ENCODE results near the gene TANGO6. TPM values are rescaled to one million over a fixed set of nuclear protein-coding genes. Genes with fewer than 3 reads are reported as not detected.

TANGO6 gene
- polyA plus RNA-seq, 1 experiment: 14.6 TPM

GRCh38 chr16:68992521-68992920 lies 149.2 kb downstream of the TANGO6 start:
- no peak overlapping the region for H3K4me3 ChIP-seq (ENCODE audit: low read depth, low read length)
- ChIA-PET CTCF (interaction anchor here (0.6 to 0.7 kb wide), 2 partner anchors 83 to 208 kb away, joined by 3 read pairs; no protein-coding TSS in a partner anchor), POLR2A (no interaction called here)
- H3K36me3 ChIP-seq (ENCODE audit: control insufficient read depth, insufficient read depth, low read length): no peaks in the 10 kb centered on the region
- TF ChIP-seq, protein P1, sequence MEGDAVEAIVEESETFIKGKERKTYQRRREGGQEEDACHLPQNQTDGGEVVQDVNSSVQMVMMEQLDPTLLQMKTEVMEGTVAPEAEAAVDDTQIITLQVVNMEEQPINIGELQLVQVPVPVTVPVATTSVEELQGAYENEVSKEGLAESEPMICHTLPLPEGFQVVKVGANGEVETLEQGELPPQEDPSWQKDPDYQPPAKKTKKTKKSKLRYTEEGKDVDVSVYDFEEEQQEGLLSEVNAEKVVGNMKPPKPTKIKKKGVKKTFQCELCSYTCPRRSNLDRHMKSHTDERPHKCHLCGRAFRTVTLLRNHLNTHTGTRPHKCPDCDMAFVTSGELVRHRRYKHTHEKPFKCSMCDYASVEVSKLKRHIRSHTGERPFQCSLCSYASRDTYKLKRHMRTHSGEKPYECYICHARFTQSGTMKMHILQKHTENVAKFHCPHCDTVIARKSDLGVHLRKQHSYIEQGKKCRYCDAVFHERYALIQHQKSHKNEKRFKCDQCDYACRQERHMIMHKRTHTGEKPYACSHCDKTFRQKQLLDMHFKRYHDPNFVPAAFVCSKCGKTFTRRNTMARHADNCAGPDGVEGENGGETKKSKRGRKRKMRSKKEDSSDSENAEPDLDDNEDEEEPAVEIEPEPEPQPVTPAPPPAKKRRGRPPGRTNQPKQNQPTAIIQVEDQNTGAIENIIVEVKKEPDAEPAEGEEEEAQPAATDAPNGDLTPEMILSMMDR (IDR thresholded peaks at IDR 0.05; ENCODE audit: insufficient read depth, low read depth, low read length): no peak
- peak; percentile 19 for DNase-seq (ENCODE audit: low read depth)
- H3K27me3 ChIP-seq (ENCODE audit: control insufficient read depth, insufficient read depth, low read length): no peaks in the 10 kb centered on the region

GRCh38 chr16:68993456-68993855 lies 150.1 kb downstream of the TANGO6 start:
- no peaks in the 10 kb centered on the region for H3K36me3 ChIP-seq (ENCODE audit: control insufficient read depth, insufficient read depth, low read length)
- no peak overlapping the region for H3K4me3 ChIP-seq (ENCODE audit: low read depth, low read length)
- no peak for DNase-seq (ENCODE audit: low read depth)
- TF ChIP-seq, protein P1 (IDR thresholded peaks at IDR 0.05; ENCODE audit: insufficient read depth, low read depth, low read length): no peak
- POLR2A ChIA-PET: no interaction called here
- CTCF ChIA-PET: no interaction called here
- no peaks in the 10 kb centered on the region for H3K27me3 ChIP-seq (ENCODE audit: control insufficient read depth, insufficient read depth, low read length)

GRCh38 chr16:68993885-68994284 lies 150.6 kb downstream of the TANGO6 start:
- CTCF ChIA-PET: interaction anchor here (1.3 to 1.8 kb wide), 2 partner anchors 16 to 92 kb away, joined by 4 to 6 read pairs; no protein-coding TSS in a partner anchor
- TF ChIP-seq, protein P1 (IDR thresholded peaks at IDR 0.05; ENCODE audit: insufficient read depth, low read depth, low read length): no peak
- no peaks in the 10 kb centered on the region for H3K27me3 ChIP-seq (ENCODE audit: control insufficient read depth, insufficient read depth, low read length)
- POLR2A ChIA-PET: no interaction called here
- H3K36me3 ChIP-seq (ENCODE audit: control insufficient read depth, insufficient read depth, low read length): no peaks in the 10 kb centered on the region
- peak; percentile 52 for DNase-seq (ENCODE audit: low read depth)
- no peak overlapping the region for H3K4me3 ChIP-seq (ENCODE audit: low read depth, low read length)

DNA sequence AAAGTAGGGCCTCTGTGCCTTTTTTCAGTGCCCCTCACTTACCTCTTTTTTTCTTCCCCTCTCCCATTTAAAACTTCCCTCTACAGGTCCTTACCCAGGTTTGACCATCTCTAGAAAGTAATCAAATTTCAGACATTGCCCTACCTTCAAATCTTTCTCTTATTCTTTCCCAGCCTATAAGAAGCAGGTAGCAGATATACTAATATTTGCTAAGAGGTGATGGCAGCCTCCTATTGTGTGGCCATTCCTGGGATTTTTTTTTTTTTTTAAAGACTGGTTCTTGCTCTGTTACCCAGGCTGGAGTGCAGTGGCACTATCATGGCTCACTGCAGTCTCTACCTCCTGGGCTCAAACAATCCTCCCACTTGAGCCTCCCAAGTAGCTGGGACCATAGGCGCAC lies 151.0 kb downstream of the TANGO6 start:
- TF ChIP-seq, protein P1 (IDR thresholded peaks at IDR 0.05; ENCODE audit: insufficient read depth, low read depth, low read length): no peak
- Histone ChIP-seq H3K27me3 (ENCODE audit: control insufficient read depth, insufficient read depth, low read length) (no peaks in the 10 kb centered on the region), H3K4me3 (ENCODE audit: low read depth, low read length) (no peak overlapping the region), H3K36me3 (ENCODE audit: control insufficient read depth, insufficient read depth, low read length) (no peaks in the 10 kb centered on the region)
- ChIA-PET POLR2A (no interaction called here), CTCF (interaction anchor here (1.3 to 1.8 kb wide), 2 partner anchors 15 to 93 kb away, joined by 4 to 6 read pairs; no protein-coding TSS in a partner anchor)
- DNase-seq (ENCODE audit: low read depth): no peak

DNA sequence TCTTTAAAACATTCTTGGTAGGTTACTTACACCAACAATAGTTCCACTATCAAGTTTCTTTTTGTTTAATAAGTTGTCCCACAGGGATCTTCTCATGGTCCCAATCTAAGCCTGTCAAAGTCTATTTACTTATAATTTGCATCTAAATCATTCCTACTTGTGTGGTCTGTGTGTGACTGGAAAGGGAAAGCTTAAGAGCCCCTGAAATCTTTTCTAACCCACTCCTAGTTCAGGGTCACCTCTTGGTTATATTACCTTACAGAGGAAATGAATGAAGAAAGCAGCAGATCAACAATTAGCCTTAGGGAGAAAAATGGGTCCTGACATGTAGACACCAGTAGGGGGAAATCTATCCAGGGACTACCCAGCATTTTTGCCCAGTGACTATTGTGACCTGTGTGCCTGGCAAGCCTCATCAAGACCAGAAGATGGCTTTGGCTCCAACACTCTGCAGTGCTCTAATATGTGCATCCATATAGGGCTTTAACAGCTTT lies 151.7 kb downstream of the TANGO6 start:
- ChIA-PET POLR2A (no interaction called here), CTCF (interaction anchor here (0.6 to 1.8 kb wide), 3 partner anchors 15 to 334 kb away, joined by 3 to 6 read pairs (median 4); no protein-coding TSS in a partner anchor)
- no peaks in the 10 kb centered on the region for H3K27me3 ChIP-seq (ENCODE audit: control insufficient read depth, insufficient read depth, low read length)
- no peaks in the 10 kb centered on the region for H3K36me3 ChIP-seq (ENCODE audit: control insufficient read depth, insufficient read depth, low read length)
- no peak for DNase-seq (ENCODE audit: low read depth)
- no peak overlapping the region for H3K4me3 ChIP-seq (ENCODE audit: low read depth, low read length)
- TF ChIP-seq, protein P1 (IDR thresholded peaks at IDR 0.05; ENCODE audit: insufficient read depth, low read depth, low read length): peak; percentile 36; the same call in 1 of the 2 replicates

Measured in BJ (cell line).